T-helper 2 cell treated with Interferon-gamma antibody and Interleukin-4, amounts not matched to agents 5 μg/mL and 100 μg/mL, for 36 hours (primary cell): ENCODE results near the gene PRKACA.
"Not testable (repeated sequence)": the region's sequence is repeated elsewhere in the genome, so short reads cannot be mapped to it uniquely, and the experiment has no call there.

Experiments
- DNase-seq: peaks from one replicate; pipeline ENCODE4 v3.0.0; 2021; ENCODE audit warnings: low spot score
- H3K27ac Mint-ChIP-seq: one replicate; pipeline ENCODE4 v1.8.0; 2021; ENCODE audit warnings: mild to moderate bottlenecking, mixed read lengths
- H3K27me3 Mint-ChIP-seq: one replicate; pipeline ENCODE4 v1.8.0; 2021; ENCODE audit warnings: low read depth, mixed read lengths
- H3K36me3 Mint-ChIP-seq: one replicate; pipeline ENCODE4 v1.8.0; 2021; ENCODE audit warnings: low read depth, mixed read lengths
- H3K4me1 Mint-ChIP-seq: one replicate; pipeline ENCODE4 v1.8.0; 2021; ENCODE audit warnings: low read depth, mixed read lengths
- H3K4me3 Mint-ChIP-seq: one replicate; pipeline ENCODE4 v1.8.0; 2022; ENCODE audit warnings: mild to moderate bottlenecking, moderate library complexity, mixed read lengths
- H3K9me3 Mint-ChIP-seq: one replicate; pipeline ENCODE4 v1.8.0; 2021; ENCODE audit warnings: mixed read lengths

Gene PRKACA

DNA sequence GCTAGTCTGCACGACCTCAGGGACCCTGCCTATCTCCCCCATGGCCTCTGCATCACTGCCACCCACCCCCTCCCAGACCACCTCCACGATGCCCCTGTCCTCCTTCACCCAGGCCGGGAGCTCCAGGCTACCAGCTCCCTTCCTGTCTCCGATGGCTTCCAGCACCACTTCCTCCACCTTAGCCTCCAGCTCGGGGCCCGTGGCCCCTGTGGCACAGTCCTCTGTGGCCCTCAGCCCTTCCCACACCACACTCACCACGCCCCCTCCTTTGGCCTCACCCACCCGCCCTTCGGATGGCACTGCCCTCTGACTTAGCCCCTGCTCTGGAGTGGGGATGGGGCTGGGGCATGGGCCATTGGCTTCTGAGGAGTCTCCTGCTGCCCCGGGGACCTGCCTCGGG is 62.8 kb downstream of the PRKACA start:
- Mint-ChIP-seq H3K4me1 (peaks cover 15% of the 10 kb centered on the region), H3K27ac (no peak overlapping the region), H3K27me3 (peaks cover 25% of the 10 kb centered on the region), H3K9me3 (no peaks in the 10 kb centered on the region), H3K36me3 (peaks cover 33% of the 10 kb centered on the region), H3K4me3 (no peak overlapping the region)
- no peak for DNase-seq

GRCh38 chr19:14054099-14054498 is 63.5 kb downstream of the PRKACA start:
- no peak for DNase-seq
- Mint-ChIP-seq H3K36me3 (peaks cover 37% of the 10 kb centered on the region), H3K27me3 (peaks cover 22% of the 10 kb centered on the region), H3K27ac (peak overlapping the region; percentile 27), H3K9me3 (no peaks in the 10 kb centered on the region), H3K4me1 (peaks cover 15% of the 10 kb centered on the region), H3K4me3 (no peak overlapping the region)

GRCh38 chr19:14053500-14053899 is 64.1 kb downstream of the PRKACA start:
- Mint-ChIP-seq H3K9me3 (no peaks in the 10 kb centered on the region), H3K27ac (no peak overlapping the region), H3K36me3 (peaks cover 42% of the 10 kb centered on the region), H3K4me1 (peaks cover 12% of the 10 kb centered on the region), H3K4me3 (no peak overlapping the region), H3K27me3 (peaks cover 16% of the 10 kb centered on the region)
- no peak for DNase-seq

DNA sequence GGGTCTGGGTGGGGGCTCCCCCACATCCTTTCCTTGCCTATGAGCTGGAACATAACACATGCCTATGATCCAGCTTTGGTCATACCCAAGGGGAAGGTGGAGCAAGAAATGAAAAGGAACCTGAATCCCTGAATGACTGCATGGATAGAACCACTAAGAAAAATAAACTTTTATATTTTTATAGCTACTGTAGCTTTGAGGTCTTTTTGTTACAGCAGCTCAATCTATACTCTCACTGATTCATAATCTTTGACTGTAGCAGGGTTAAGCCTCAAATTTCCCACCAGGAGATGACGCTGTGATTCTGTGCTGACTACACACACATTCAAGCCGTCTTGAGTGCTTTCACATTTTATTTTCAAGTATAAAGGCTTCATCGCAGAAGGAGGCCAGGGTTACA is 64.5 kb downstream of the PRKACA start:
- Mint-ChIP-seq H3K4me1 (peaks cover 7% of the 10 kb centered on the region), H3K27ac (no peak overlapping the region), H3K36me3 (peaks cover 46% of the 10 kb centered on the region), H3K4me3 (no peak overlapping the region), H3K27me3 (peaks cover 11% of the 10 kb centered on the region), H3K9me3 (no peaks in the 10 kb centered on the region)
- DNase-seq: no peak

- no peak overlapping the region for H3K4me3 Mint-ChIP-seq
- peaks cover 50% of the 10 kb centered on the region for H3K36me3 Mint-ChIP-seq
- H3K27me3 Mint-ChIP-seq: peaks cover 6% of the 10 kb centered on the region
- H3K4me1 Mint-ChIP-seq: peaks cover 2% of the 10 kb centered on the region
- H3K9me3 Mint-ChIP-seq: no peaks in the 10 kb centered on the region
- no peak overlapping the region for H3K27ac Mint-ChIP-seq
- DNase-seq: no peak
These were observed 65.1 kb downstream of the PRKACA start for GRCh38 chr19:14052470-14052869.

GRCh38 chr19:14051980-14052379 is 65.6 kb downstream of the PRKACA start:
- H3K27ac Mint-ChIP-seq: no peak overlapping the region
- H3K9me3 Mint-ChIP-seq: no peaks in the 10 kb centered on the region
- peaks cover 54% of the 10 kb centered on the region for H3K36me3 Mint-ChIP-seq
- DNase-seq: no peak
- H3K27me3 Mint-ChIP-seq: peaks cover 5% of the 10 kb centered on the region
- H3K4me1 Mint-ChIP-seq: peaks cover 1% of the 10 kb centered on the region
- H3K4me3 Mint-ChIP-seq: no peak overlapping the region

DNA sequence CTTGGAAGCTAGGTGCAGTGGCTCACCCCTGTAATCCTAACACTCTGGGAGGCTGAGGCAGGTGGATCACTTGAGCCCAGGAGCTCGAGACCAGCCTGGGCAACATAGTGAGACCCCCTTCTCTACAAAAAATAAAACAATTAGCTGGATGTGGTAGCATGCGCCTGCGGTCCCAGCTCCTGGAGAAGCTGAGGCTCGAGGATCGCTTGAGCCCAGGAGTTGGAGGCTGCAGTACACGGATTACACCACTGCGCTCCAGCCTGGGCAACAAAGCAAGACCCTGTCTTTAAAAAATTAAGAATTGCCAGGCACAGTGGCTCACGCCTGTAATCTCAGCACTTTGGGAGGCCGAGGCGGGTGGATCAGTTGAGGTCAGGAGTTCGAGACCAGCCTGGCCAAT is 66.6 kb downstream of the PRKACA start:
- not testable (repeated sequence) for H3K27me3 Mint-ChIP-seq, H3K27ac Mint-ChIP-seq, H3K9me3 Mint-ChIP-seq, DNase-seq, H3K4me3 Mint-ChIP-seq, H3K4me1 Mint-ChIP-seq
- H3K36me3 Mint-ChIP-seq: peaks cover 62% of the 10 kb centered on the region

- no peak overlapping the region for H3K4me3 Mint-ChIP-seq
- H3K36me3 Mint-ChIP-seq: peaks cover 65% of the 10 kb centered on the region
- DNase-seq: no peak
- no peaks in the 10 kb centered on the region for H3K4me1 Mint-ChIP-seq
- H3K27ac Mint-ChIP-seq: no peak overlapping the region
- peaks cover 2% of the 10 kb centered on the region for H3K27me3 Mint-ChIP-seq
- H3K9me3 Mint-ChIP-seq: no peaks in the 10 kb centered on the region
These were observed 67.0 kb downstream of the PRKACA start for GRCh38 chr19:14050512-14050911.

DNA sequence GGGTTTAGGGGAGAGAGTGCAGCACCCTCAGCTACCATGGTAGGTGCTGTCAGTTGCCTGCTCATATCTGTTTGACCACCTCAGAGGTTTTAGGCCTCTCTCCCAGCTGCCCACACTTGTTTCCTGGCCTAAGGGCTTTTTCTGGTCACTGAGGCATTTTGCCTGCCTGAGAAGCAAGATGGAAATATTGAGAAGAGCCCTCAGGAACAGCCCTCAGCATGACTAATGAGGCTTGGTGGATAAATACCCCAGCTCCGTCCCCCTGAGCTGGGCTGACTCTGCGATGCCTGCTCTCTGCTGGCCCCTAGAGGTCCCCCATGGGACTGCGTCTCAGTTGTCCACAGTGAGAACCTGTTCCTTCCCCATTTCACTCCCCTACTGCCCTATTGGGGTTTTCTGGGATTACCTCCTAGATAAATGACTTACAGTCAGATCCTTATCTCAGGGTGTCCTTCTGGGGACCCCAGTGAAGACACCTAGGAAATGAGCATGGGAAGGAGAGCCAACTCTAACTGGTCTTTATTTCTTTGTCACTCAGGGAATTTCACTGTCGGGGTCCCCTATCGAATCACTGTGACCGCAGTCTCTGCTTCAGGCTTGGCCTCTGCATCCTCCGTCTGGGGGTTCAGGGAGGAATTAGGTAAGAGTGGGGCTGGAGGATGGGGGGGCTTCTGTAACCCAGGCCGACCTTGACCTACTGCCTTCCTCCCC is 69.0 kb downstream of the PRKACA start:
- H3K9me3 Mint-ChIP-seq: no peaks in the 10 kb centered on the region
- H3K27me3 Mint-ChIP-seq: no peaks in the 10 kb centered on the region
- no peak overlapping the region for H3K4me3 Mint-ChIP-seq
- H3K36me3 Mint-ChIP-seq: peaks cover 58% of the 10 kb centered on the region
- DNase-seq: peak; percentile 51
- no peaks in the 10 kb centered on the region for H3K4me1 Mint-ChIP-seq
- no peak overlapping the region for H3K27ac Mint-ChIP-seq

GRCh38 chr19:14047866-14048265 is 69.7 kb downstream of the PRKACA start:
- not testable (repeated sequence) for H3K27ac Mint-ChIP-seq, H3K9me3 Mint-ChIP-seq, H3K4me1 Mint-ChIP-seq, DNase-seq, H3K27me3 Mint-ChIP-seq, H3K4me3 Mint-ChIP-seq
- peaks cover 61% of the 10 kb centered on the region for H3K36me3 Mint-ChIP-seq

DNA sequence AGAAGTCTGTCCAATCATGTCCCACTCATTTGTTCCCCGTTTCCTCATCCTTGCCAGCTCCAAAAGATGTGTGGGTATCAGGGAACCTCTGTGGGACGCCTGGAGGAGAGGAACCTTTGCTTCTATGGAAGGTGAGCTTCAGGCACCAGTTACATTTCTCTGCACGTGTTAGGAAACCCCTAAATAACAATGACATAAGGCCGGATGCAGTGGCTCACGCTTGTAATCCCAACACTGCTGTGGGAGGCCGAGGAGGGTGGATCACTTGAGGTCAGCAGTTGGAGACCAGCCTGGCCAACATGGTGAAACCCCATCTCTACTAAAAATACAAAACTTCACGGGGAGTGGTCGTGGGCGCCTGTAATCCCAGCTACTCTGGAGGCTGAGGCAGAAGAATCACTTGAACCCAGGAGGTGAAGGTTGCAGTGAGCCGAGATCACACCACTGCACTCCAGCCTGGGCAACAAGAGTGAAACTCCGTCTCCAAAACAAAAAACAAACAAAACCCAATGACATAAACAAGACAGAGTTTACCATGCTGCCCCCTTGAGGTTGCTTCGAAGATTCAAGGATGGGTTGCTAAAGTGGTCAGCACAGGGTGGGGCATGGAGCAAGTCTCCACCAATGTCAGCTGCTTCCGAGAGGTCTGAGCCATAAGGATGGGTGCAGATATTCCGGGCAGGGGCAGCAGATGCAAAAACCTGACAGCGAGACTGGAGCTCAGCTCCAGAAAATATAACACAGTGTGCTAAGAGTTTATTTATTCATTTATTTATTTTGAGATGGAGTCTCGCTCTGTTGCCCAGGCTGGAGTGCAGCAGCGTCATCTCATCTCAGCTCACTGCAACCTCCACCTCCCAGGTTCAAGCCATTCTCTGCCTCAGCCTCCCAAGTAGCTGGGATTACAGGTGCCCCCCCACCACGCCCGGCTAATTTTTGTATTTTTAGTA is 74.6 kb downstream of the PRKACA start:
- not testable (repeated sequence) for H3K27me3 Mint-ChIP-seq, H3K4me3 Mint-ChIP-seq, H3K9me3 Mint-ChIP-seq, H3K4me1 Mint-ChIP-seq
- peak overlapping the region; percentile 77 for H3K27ac Mint-ChIP-seq
- peak; percentile 16 for DNase-seq
- H3K36me3 Mint-ChIP-seq: peaks cover 51% of the 10 kb centered on the region
